GM19035 (cell line): ENCODE data around the gene PPP3R1.
A peak's percentile ranks its signal among the peaks of the same experiment; 100 is the strongest.

ENCODE experiments used
- ATAC-seq: cut with Tn5 transposase; IDR thresholded peaks from one replicate; pipeline ENCODE4 v1.9.1; 2021; ENCODE audit not compliant: unreplicated experiment

Gene PPP3R1

GRCh38 chr2:68236103-68236734, 16.1 kb downstream of the PPP3R1 start:
- ATAC-seq: no peak

- ATAC-seq: no peak
These were observed 17.2 kb downstream of the PPP3R1 start for GRCh38 chr2:68235090-68235489.

- ATAC-seq: no peak
These were observed 17.9 kb downstream of the PPP3R1 start for GRCh38 chr2:68234405-68234804.

GRCh38 chr2:68231061-68231372, 21.3 kb downstream of the PPP3R1 start:
- no peak for ATAC-seq

GRCh38 chr2:68230241-68231060, 21.9 kb downstream of the PPP3R1 start:
- no peak for ATAC-seq

GRCh38 chr2:68226794-68227193, 25.5 kb downstream of the PPP3R1 start:
- ATAC-seq: no peak

GRCh38 chr2:68225119-68225632, 27.2 kb downstream of the PPP3R1 start:
- peak; percentile 64 for ATAC-seq

GRCh38 chr2:68223419-68223818, 28.9 kb downstream of the PPP3R1 start:
- ATAC-seq: no peak

- no peak for ATAC-seq
These were observed 30.0 kb downstream of the PPP3R1 start for GRCh38 chr2:68222287-68222686.

GRCh38 chr2:68218343-68218901, 33.9 kb downstream of the PPP3R1 start:
- no peak for ATAC-seq

- no peak for ATAC-seq
These were observed 34.6 kb downstream of the PPP3R1 start for GRCh38 chr2:68217729-68218128.

- ATAC-seq: no peak
These were observed 35.6 kb downstream of the PPP3R1 start for GRCh38 chr2:68216454-68217310.

GRCh38 chr2:68214381-68214780, 38.0 kb downstream of the PPP3R1 start:
- ATAC-seq: peak; percentile 68

- no peak for ATAC-seq
These were observed 45.5 kb downstream of the PPP3R1 start for GRCh38 chr2:68206793-68207192.

GRCh38 chr2:68203587-68203986, 48.7 kb downstream of the PPP3R1 start:
- ATAC-seq: peak; percentile 91

- ATAC-seq: no peak
These were observed 52.1 kb downstream of the PPP3R1 start for GRCh38 chr2:68200157-68200787.

GRCh38 chr2:68196120-68196716, 56.1 kb downstream of the PPP3R1 start:
- ATAC-seq: no peak

- ATAC-seq: no peak
These were observed 57.2 kb downstream of the PPP3R1 start for GRCh38 chr2:68195096-68195495.

GRCh38 chr2:68193787-68194372, 58.5 kb downstream of the PPP3R1 start:
- ATAC-seq: no peak

GRCh38 chr2:68193144-68193543, 59.2 kb downstream of the PPP3R1 start:
- no peak for ATAC-seq
